Adipocyte (in vitro differentiated cells): ENCODE results near the gene CNNM2.
"Not testable (repeated sequence)": the region's sequence is repeated elsewhere in the genome, so short reads cannot be mapped to it uniquely, and the experiment has no call there.

ENCODE experiments used
- DNase-seq: peaks from one replicate; pipeline ENCODE4 v3.0.0-alpha.2; 2015; ENCODE audit warnings: low read depth
- H3K27me3 ChIP-seq: replicated peaks from 2 replicates; pipeline ENCODE4 v1.7.0; 2013; ENCODE audit warnings: mild to moderate bottlenecking, low read length, moderate library complexity; ENCODE audit not compliant: control insufficient read depth, insufficient read depth
- H3K36me3 ChIP-seq: 2 replicates; pipeline ENCODE4 v1.7.0; 2013; ENCODE audit warnings: low read length, mild to moderate bottlenecking, moderate library complexity; ENCODE audit not compliant: control insufficient read depth, insufficient read depth, severe bottlenecking
- H3K4me1 ChIP-seq: 2 replicates; pipeline ENCODE4 v1.7.0; 2013; ENCODE audit warnings: mild to moderate bottlenecking, low read length, moderate library complexity; ENCODE audit not compliant: control insufficient read depth, insufficient read depth
- H3K4me3 ChIP-seq: 2 replicates; pipeline ENCODE4 v1.7.0; 2013; ENCODE audit warnings: mild to moderate bottlenecking, low read length, moderate library complexity
- H3K9ac ChIP-seq: 2 replicates; pipeline ENCODE4 v1.7.0; 2013; ENCODE audit warnings: mild to moderate bottlenecking, low read length, moderate library complexity
- H3K9me3 ChIP-seq: 2 replicates; pipeline ENCODE4 v1.7.0; 2013; ENCODE audit warnings: mild to moderate bottlenecking, low read length, moderate library complexity; ENCODE audit not compliant: control insufficient read depth

Gene CNNM2

GRCh38 chr10:102927311-102928010 is 9.4 kb downstream of the CNNM2 start:
- H3K4me1 ChIP-seq, result peaks cover 4% of the 10 kb centered on the region
- H3K9ac ChIP-seq, result no peak overlapping the region
- no peak overlapping the region for H3K4me3 ChIP-seq
- no peaks in the 10 kb centered on the region for H3K9me3 ChIP-seq
- H3K36me3 ChIP-seq, result no peaks in the 10 kb centered on the region
- H3K27me3 ChIP-seq, result no peaks in the 10 kb centered on the region
- DNase-seq, result no peak

- H3K9ac ChIP-seq, H3K9me3 ChIP-seq, H3K4me1 ChIP-seq, DNase-seq, H3K36me3 ChIP-seq, H3K27me3 ChIP-seq, H3K4me3 ChIP-seq: not testable (repeated sequence)
These were observed 10.3 kb downstream of the CNNM2 start for GRCh38 chr10:102928442-102928841.

GRCh38 chr10:102930720-102931119 is 12.6 kb downstream of the CNNM2 start:
- Histone ChIP-seq H3K4me3 (no peak overlapping the region), H3K27me3 (no peaks in the 10 kb centered on the region), H3K4me1 (no peaks in the 10 kb centered on the region), H3K9ac (no peak overlapping the region), H3K9me3 (no peaks in the 10 kb centered on the region), H3K36me3 (no peaks in the 10 kb centered on the region)
- DNase-seq, result no peak

- no peaks in the 10 kb centered on the region for H3K4me1 ChIP-seq
- H3K36me3 ChIP-seq, result no peaks in the 10 kb centered on the region
- DNase-seq, result no peak
- H3K9me3 ChIP-seq, result no peaks in the 10 kb centered on the region
- H3K4me3 ChIP-seq, result no peak overlapping the region
- no peaks in the 10 kb centered on the region for H3K27me3 ChIP-seq
- H3K9ac ChIP-seq, result no peak overlapping the region
These were observed 13.5 kb downstream of the CNNM2 start for GRCh38 chr10:102931643-102932042.

- Histone ChIP-seq H3K27me3 (no peaks in the 10 kb centered on the region), H3K4me3 (no peak overlapping the region), H3K9me3 (no peaks in the 10 kb centered on the region), H3K9ac (no peak overlapping the region), H3K4me1 (no peaks in the 10 kb centered on the region), H3K36me3 (no peaks in the 10 kb centered on the region)
- no peak for DNase-seq
These were observed 17.4 kb downstream of the CNNM2 start for GRCh38 chr10:102935505-102935904.

- no peak for DNase-seq
- Histone ChIP-seq H3K4me3 (no peak overlapping the region), H3K9ac (no peak overlapping the region), H3K36me3 (no peaks in the 10 kb centered on the region), H3K9me3 (no peaks in the 10 kb centered on the region), H3K4me1 (no peaks in the 10 kb centered on the region), H3K27me3 (no peaks in the 10 kb centered on the region)
These were observed 18.0 kb downstream of the CNNM2 start for GRCh38 chr10:102935939-102936605.

GRCh38 chr10:102941401-102941800 is 23.3 kb downstream of the CNNM2 start:
- Histone ChIP-seq H3K4me3 (no peak overlapping the region), H3K4me1 (no peaks in the 10 kb centered on the region), H3K9ac (no peak overlapping the region), H3K9me3 (no peaks in the 10 kb centered on the region), H3K27me3 (no peaks in the 10 kb centered on the region), H3K36me3 (no peaks in the 10 kb centered on the region)
- DNase-seq, result no peak

- Histone ChIP-seq H3K4me1 (no peaks in the 10 kb centered on the region), H3K27me3 (no peaks in the 10 kb centered on the region), H3K9ac (no peak overlapping the region), H3K4me3 (no peak overlapping the region), H3K36me3 (no peaks in the 10 kb centered on the region), H3K9me3 (no peaks in the 10 kb centered on the region)
- DNase-seq, result no peak
These were observed 27.4 kb downstream of the CNNM2 start for GRCh38 chr10:102945449-102945848.

- Histone ChIP-seq H3K9me3 (no peaks in the 10 kb centered on the region), H3K9ac (no peak overlapping the region), H3K27me3 (no peaks in the 10 kb centered on the region), H3K4me3 (no peak overlapping the region), H3K36me3 (no peaks in the 10 kb centered on the region), H3K4me1 (no peaks in the 10 kb centered on the region)
- no peak for DNase-seq
These were observed 27.9 kb downstream of the CNNM2 start for GRCh38 chr10:102945962-102946361.

GRCh38 chr10:102946992-102947391 is 28.9 kb downstream of the CNNM2 start:
- no peaks in the 10 kb centered on the region for H3K36me3 ChIP-seq
- no peak for DNase-seq
- no peak overlapping the region for H3K4me3 ChIP-seq
- no peaks in the 10 kb centered on the region for H3K9me3 ChIP-seq
- H3K4me1 ChIP-seq, result no peaks in the 10 kb centered on the region
- H3K9ac ChIP-seq, result no peak overlapping the region
- no peaks in the 10 kb centered on the region for H3K27me3 ChIP-seq

GRCh38 chr10:102948176-102948575 is 30.1 kb downstream of the CNNM2 start:
- Histone ChIP-seq H3K27me3 (no peaks in the 10 kb centered on the region), H3K4me3 (no peak overlapping the region), H3K4me1 (no peaks in the 10 kb centered on the region), H3K9ac (no peak overlapping the region), H3K36me3 (no peaks in the 10 kb centered on the region), H3K9me3 (no peaks in the 10 kb centered on the region)
- no peak for DNase-seq

GRCh38 chr10:102948786-102949185 is 30.7 kb downstream of the CNNM2 start:
- H3K4me1 ChIP-seq, result no peaks in the 10 kb centered on the region
- no peaks in the 10 kb centered on the region for H3K9me3 ChIP-seq
- H3K36me3 ChIP-seq, result no peaks in the 10 kb centered on the region
- no peaks in the 10 kb centered on the region for H3K27me3 ChIP-seq
- H3K9ac ChIP-seq, result no peak overlapping the region
- H3K4me3 ChIP-seq, result no peak overlapping the region
- DNase-seq, result no peak
